CD4-positive, alpha-beta T cell (primary cell): ENCODE data around the gene IGLL5. TPM values are rescaled to one million over a fixed set of nuclear protein-coding genes. Genes with fewer than 3 reads are reported as not detected.

Experiments used
- ATAC-seq: fragments of 200-7000 bp; cut with Tn5 transposase; one replicate; pipeline ENCODE4 v1.10.0; 2022; ENCODE audit warnings: mild to moderate bottlenecking; ENCODE audit not compliant: poor library complexity
- CTCF ChIA-PET: fragments of 350-600 bp; sonication (Branson Sonifier 250); formaldehyde crosslinking; loops from one replicate; lab custom pipeline; 2021; ENCODE audit warnings: antibody characterized with exemption, inconsistent platforms; lab: Charles Lee
- POLR2A ChIA-PET: fragments of 350-600 bp; sonication (Branson Sonifier 250); formaldehyde crosslinking; loops from one replicate; lab custom pipeline; 2021; ENCODE audit warnings: antibody characterized with exemption, inconsistent platforms; lab: Charles Lee
- DNase-seq, 14 experiments: peaks; one replicate each; pipeline ENCODE4 v3.0.0-alpha.2; 2013 to 2020; ENCODE audit warnings: mixed read lengths in 2 of 14
- H3K27ac ChIP-seq, 2 donors: one replicate each; pipeline versions ENCODE4 v1.5.1 to v1.7.0; 2013; ENCODE audit warnings: low read length in 2 of 2, low read depth in 1 of 2, mild to moderate bottlenecking in 1 of 2
- H3K27me3 ChIP-seq, 2 experiments: 1 replicate in 1 of 2; 2 replicates in 1 of 2; pipeline versions ENCODE4 v1.6.1 to v1.7.0; 2013; ENCODE audit warnings: low read length in 2 of 2, control low read depth in 1 of 2, mild to moderate bottlenecking in 1 of 2, moderate library complexity in 1 of 2; ENCODE audit not compliant: insufficient read depth in 2 of 2, control insufficient read depth in 1 of 2
- H3K36me3 ChIP-seq: one replicate; pipeline ENCODE4 v1.6.1; 2013; ENCODE audit warnings: low read length, control low read depth; ENCODE audit not compliant: insufficient read depth
- H3K4me1 ChIP-seq: one replicate; pipeline ENCODE4 v1.6.1; 2013; ENCODE audit warnings: low read length, control low read depth; ENCODE audit not compliant: insufficient read depth
- H3K4me3 ChIP-seq: one replicate; pipeline ENCODE4 v1.5.1; 2013; ENCODE audit warnings: mild to moderate bottlenecking, low read length, moderate library complexity
- H3K9me3 ChIP-seq, 2 experiments: 1 replicate in 1 of 2; 2 replicates in 1 of 2; pipeline versions ENCODE4 v1.6.1 to v1.7.0; 2013; ENCODE audit warnings: low read length in 2 of 2, mild to moderate bottlenecking in 2 of 2, control low read depth in 1 of 2, moderate library complexity in 1 of 2; ENCODE audit not compliant: control insufficient read depth in 1 of 2, insufficient read depth in 1 of 2
- H3K27ac Mint-ChIP-seq: one replicate; pipeline ENCODE4 v1.8.0; 2020; ENCODE audit warnings: mixed read lengths
- H3K27me3 Mint-ChIP-seq: one replicate; pipeline ENCODE4 v1.8.0; 2021; ENCODE audit warnings: mixed read lengths
- H3K36me3 Mint-ChIP-seq: one replicate; pipeline ENCODE4 v1.8.0; 2021; ENCODE audit warnings: low read depth, mixed read lengths
- H3K4me1 Mint-ChIP-seq: one replicate; pipeline ENCODE4 v1.8.0; 2021; ENCODE audit warnings: low read depth, mixed read lengths
- H3K4me3 Mint-ChIP-seq: one replicate; pipeline ENCODE4 v1.8.0; 2020; ENCODE audit warnings: mild to moderate bottlenecking, mixed read lengths
- H3K9me3 Mint-ChIP-seq: one replicate; pipeline ENCODE4 v1.8.0; 2020; ENCODE audit warnings: mixed read lengths
- CTCF ChIP-seq: fragments of 200-600 bp; IDR thresholded peaks from one replicate; pipeline ENCODE4 v1.8.0; 2022; ENCODE audit warnings: antibody characterized with exemption, mild to moderate bottlenecking
- intact Hi-C, 2 experiments: fragments of 100-400 bp; cut with DNase I in 1 of 2; cut with micrococcal nuclease in 1 of 2; formaldehyde crosslinking; loops; one replicate each; pipeline versions ENCODE4 v1.15.1 to v1.9.0; 2023 to 2025; cut with DNase I, micrococcal nuclease
- total RNA-seq, 174 experiments: library from RNA in 2 of 174; stranded (reverse) in 2 of 174; gene quantifications; one replicate each; pipeline ENCODE4 v1.2.3 and lab custom pipeline; 2021 to 2026

Gene IGLL5
- total RNA-seq, 2 experiments from 2014 or later: not detected

DNA sequence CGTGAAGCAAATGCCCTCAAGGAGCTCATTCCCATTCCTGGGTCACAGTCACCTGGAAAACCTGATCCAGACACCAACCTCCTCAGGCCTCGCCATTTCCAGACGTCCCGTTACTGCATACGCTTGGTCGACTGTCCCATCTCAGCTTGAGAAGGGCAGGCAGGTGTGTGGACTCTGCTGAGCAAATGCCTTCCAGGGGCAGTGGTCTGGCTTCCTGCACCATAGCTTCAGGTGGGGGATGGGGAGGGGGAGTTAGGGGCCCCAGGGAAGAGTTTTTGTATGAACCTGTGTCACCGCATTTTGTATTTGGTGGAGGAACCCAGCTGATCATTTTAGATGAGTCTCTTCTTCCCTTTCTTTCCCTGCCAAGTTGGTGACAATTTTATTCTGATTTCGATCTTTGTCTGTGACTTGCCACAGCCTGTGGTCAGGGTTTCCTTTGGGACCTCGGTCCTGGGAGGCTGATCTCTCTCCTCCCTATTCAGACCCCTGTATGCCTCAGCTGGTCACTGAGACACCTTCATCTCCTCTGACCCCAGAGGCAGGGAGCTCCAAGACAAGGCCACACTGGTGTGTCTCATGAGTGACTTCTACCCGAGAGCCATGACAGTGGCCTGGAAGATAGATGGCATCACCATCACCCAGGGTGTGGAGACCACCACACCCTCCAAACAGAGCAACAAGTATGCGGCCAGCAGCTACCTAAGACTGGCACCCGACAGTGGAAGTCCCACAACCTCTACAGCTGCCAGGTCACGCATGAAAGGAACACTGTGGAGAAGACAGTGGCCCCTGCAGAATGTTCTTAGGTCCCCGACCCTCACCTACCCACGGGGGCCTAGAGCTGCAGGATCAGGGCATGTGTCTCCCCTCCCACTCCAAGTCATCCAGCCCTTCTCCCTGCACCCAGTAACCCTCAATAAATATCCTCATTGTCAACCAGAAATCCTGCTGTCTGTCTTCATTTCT, 22.9 kb downstream of the IGLL5 start:
- no peaks in the 10 kb centered on the region for H3K36me3 Mint-ChIP-seq
- no peak overlapping the region for H3K4me3 Mint-ChIP-seq
- H3K9me3 ChIP-seq: no peaks in the 10 kb centered on the region
- H3K9me3 Mint-ChIP-seq: no peaks in the 10 kb centered on the region
- ATAC-seq (no peak), DNase-seq (no peak)
- H3K27me3 Mint-ChIP-seq: peaks cover 4% of the 10 kb centered on the region
- no peaks in the 10 kb centered on the region for H3K36me3 ChIP-seq
- TF ChIP-seq CTCF: no peak
- POLR2A ChIA-PET: no interaction called here
- no peak overlapping the region for H3K27ac Mint-ChIP-seq
- H3K4me1 ChIP-seq: no peaks in the 10 kb centered on the region
- no peaks in the 10 kb centered on the region for H3K4me1 Mint-ChIP-seq
- intact Hi-C loops: no loop called here
- no peaks in the 10 kb centered on the region for H3K27me3 ChIP-seq
- H3K4me3 ChIP-seq: no peak overlapping the region
- H3K27ac ChIP-seq: no peak overlapping the region
- CTCF ChIA-PET: no interaction called here

DNA sequence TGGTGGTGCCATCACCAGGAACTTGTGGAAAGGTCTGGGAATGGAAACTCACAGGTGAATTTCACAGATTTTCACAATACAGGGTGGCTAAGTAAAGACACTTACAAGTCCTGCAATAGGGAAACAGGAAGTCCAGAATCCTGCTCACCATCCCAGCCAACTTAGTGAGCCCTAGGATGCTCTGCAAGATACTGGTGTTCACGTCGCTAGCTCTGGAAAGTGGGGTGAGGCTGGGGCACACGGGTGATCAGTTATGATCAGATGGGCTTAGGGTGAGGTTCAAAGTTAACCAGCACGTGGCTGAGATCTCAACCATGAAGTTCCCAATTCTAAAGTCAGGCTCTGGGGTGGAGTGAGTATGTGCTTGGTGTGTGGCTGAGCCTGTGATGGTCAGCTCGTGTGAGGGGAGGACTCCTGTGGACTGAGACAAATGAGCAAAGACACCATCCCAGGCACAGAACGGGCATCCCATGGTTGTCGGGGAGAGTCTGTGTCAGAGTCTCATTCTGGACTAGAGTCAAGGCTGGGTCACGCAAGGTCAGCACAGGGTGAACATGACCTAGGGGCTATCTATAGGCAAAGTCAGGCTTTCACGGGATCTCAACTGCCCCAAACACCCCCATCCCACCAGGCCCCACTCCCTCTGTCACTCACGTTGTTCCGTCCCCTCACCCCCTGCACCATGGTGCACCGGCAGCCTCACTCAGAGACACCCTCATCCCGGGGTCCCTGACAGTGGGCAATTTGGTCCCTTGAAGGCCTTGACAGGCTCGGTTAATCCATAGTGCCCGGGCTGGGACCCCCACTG, 23.9 kb downstream of the IGLL5 start:
- Mint-ChIP-seq H3K27ac (no peak overlapping the region), H3K4me1 (no peaks in the 10 kb centered on the region), H3K36me3 (no peaks in the 10 kb centered on the region), H3K27me3 (peaks cover 4% of the 10 kb centered on the region), H3K4me3 (no peak overlapping the region), H3K9me3 (no peaks in the 10 kb centered on the region)
- Histone ChIP-seq H3K27ac (no peak overlapping the region), H3K4me1 (no peaks in the 10 kb centered on the region), H3K4me3 (no peak overlapping the region), H3K9me3 (peaks cover 0 to 3% of the 10 kb centered on the region in 2 experiments), H3K27me3 (no peaks in the 10 kb centered on the region), H3K36me3 (no peaks in the 10 kb centered on the region)
- ATAC-seq (no peak), DNase-seq (no peak)
- ChIA-PET POLR2A (no interaction called here), CTCF (no interaction called here)
- TF ChIP-seq CTCF: no peak
- intact Hi-C loops: no loop called here

GRCh38 chr22:22912135-22912987, 24.7 kb downstream of the IGLL5 start:
- CTCF ChIA-PET: no interaction called here
- TF ChIP-seq CTCF: no peak
- no peak overlapping the region for H3K4me3 ChIP-seq
- POLR2A ChIA-PET: no interaction called here
- H3K27me3 ChIP-seq: no peaks in the 10 kb centered on the region
- H3K4me1 Mint-ChIP-seq: no peaks in the 10 kb centered on the region
- H3K27ac ChIP-seq: no peak overlapping the region
- no peaks in the 10 kb centered on the region for H3K4me1 ChIP-seq
- H3K36me3 Mint-ChIP-seq: no peaks in the 10 kb centered on the region
- intact Hi-C loops: no loop called here
- no peak overlapping the region for H3K27ac Mint-ChIP-seq
- no peaks in the 10 kb centered on the region for H3K36me3 ChIP-seq
- no peak overlapping the region for H3K4me3 Mint-ChIP-seq
- H3K27me3 Mint-ChIP-seq: peaks cover 4% of the 10 kb centered on the region
- no peak for ATAC-seq
- no peak for DNase-seq
- H3K9me3 ChIP-seq: peaks cover 0 to 3% of the 10 kb centered on the region in 2 experiments
- no peaks in the 10 kb centered on the region for H3K9me3 Mint-ChIP-seq
